C4-2B (cell line): ENCODE measurements around the gene BPI.

Source experiments
- CTCF ChIP-seq: fragments of 450-650 bp; conservative IDR thresholded peaks from 2 replicates; pipeline ENCODE4 v1.5.1; 2017; ENCODE audit warnings: mild to moderate bottlenecking
- ZFX ChIP-seq: fragments of 450-650 bp; IDR thresholded peaks from 2 replicates; pipeline ENCODE4 v1.6.1; 2017

GRCh38 chr20:38277691-38278090, 26.3 kb upstream of the BPI start:
- TF ChIP-seq CTCF (no peak), ZFX (no peak)
